GM12878 (cell line): ENCODE results near the gene CHRNG. TPM values are rescaled to one million over a fixed set of nuclear protein-coding genes. Genes with fewer than 3 reads are reported as not detected.

ENCODE experiments used
- ATAC-seq: fragments of 200-7000 bp; cut with Tn5 transposase; 3 replicates; pipeline ENCODE4 v1.9.1; 2020; ENCODE audit warnings: mild to moderate bottlenecking, moderate library complexity
- BruUV-seq: library from RNA; stranded (reverse); fragments of 400-500 nt; replicated peaks from 2 replicates; lab custom pipeline; 2021; lab: Mats Ljungman, UMichigan
- CTCF ChIA-PET: fragments of 300-600 bp; sonication (Branson Sonifier 250); formaldehyde crosslinking; extraction: SDS; loops from one replicate; lab custom pipeline; 2021; ENCODE audit warnings: inconsistent platforms; lab: Yijun Ruan, JAX
- POLR2A ChIA-PET: fragments of 350-600 bp; formaldehyde crosslinking; extraction: SDS; loops from one replicate; lab custom pipeline; 2021; ENCODE audit warnings: inconsistent platforms; lab: Charles Lee
- RAD21 ChIA-PET: fragments of 300-600 bp; sonication (Branson Sonifier 250); formaldehyde crosslinking; loops from one replicate; lab custom pipeline; 2023; ENCODE audit warnings: antibody characterized with exemption; ENCODE audit not compliant: unreplicated experiment; lab: Charles Lee
- SMC1A ChIA-PET: fragments of 300-600 bp; sonication (Branson Sonifier 250); formaldehyde crosslinking; loops from one replicate; lab custom pipeline; 2023; ENCODE audit not compliant: unreplicated experiment, uncharacterized antibody; lab: Charles Lee
- DNase-seq: peaks from one replicate; pipeline ENCODE4 v3.0.0-alpha.2; 2011; ENCODE audit warnings: low read depth, low spot score
- FAIRE-seq: peaks from 3 replicates; lab custom pipeline; 2011; peaks lifted over from hg19 to GRCh38; lab: Jason Lieb, UNC
- H2AFZ ChIP-seq: 2 replicates; pipeline ENCODE4 v1.6.0; 2011; ENCODE audit warnings: low read depth, low read length, control low read depth; ENCODE audit not compliant: control insufficient read depth
- H3K27ac ChIP-seq: 2 replicates; pipeline ENCODE4 v1.5.1; 2011; ENCODE audit warnings: control low read depth; ENCODE audit not compliant: control insufficient read depth, insufficient read depth
- H3K27me3 ChIP-seq, 2 experiments: replicated peaks in 1 of 2; 2 replicates each; pipeline versions ENCODE4 v1.6.0 to v1.6.1; 2011; ENCODE audit warnings: low read length in 1 of 2; ENCODE audit not compliant: control insufficient read depth in 2 of 2, insufficient read depth in 2 of 2
- H3K36me3 ChIP-seq, 2 experiments: 2 replicates each; pipeline ENCODE4 v1.5.1; 2011; ENCODE audit warnings: low read length in 1 of 2; ENCODE audit not compliant: control insufficient read depth in 2 of 2, insufficient read depth in 2 of 2
- H3K4me1 ChIP-seq: 2 replicates; pipeline ENCODE4 v1.6.1; 2011; ENCODE audit warnings: mild to moderate bottlenecking, low read length, moderate library complexity, mixed read lengths; ENCODE audit not compliant: control insufficient read depth, insufficient read depth
- H3K4me2 ChIP-seq: 2 replicates; pipeline ENCODE4 v1.6.0; 2011; ENCODE audit warnings: control low read depth; ENCODE audit not compliant: control insufficient read depth, insufficient read depth
- H3K4me3 ChIP-seq: fragments of 200-600 bp; sonication (generic); 2 replicates; pipeline ENCODE4 v1.5.1; 2016
- H3K79me2 ChIP-seq: 2 replicates; pipeline ENCODE4 v1.6.0; 2011; ENCODE audit warnings: low read length; ENCODE audit not compliant: control insufficient read depth, insufficient read depth
- H3K9ac ChIP-seq: 2 replicates; pipeline ENCODE4 v1.8.0; 2011; ENCODE audit warnings: low read length, control low read depth, mixed read lengths; ENCODE audit not compliant: control insufficient read depth, insufficient read depth
- H3K9me3 ChIP-seq: replicated peaks from 3 replicates; pipeline ENCODE4 v1.5.1; 2011; ENCODE audit warnings: mild to moderate bottlenecking, low read length; ENCODE audit not compliant: control insufficient read depth, insufficient read depth
- H4K20me1 ChIP-seq: 2 replicates; pipeline ENCODE4 v1.6.0; 2011; ENCODE audit not compliant: control insufficient read depth, insufficient read depth
- CREM ChIP-seq: IDR thresholded peaks from 2 replicates; pipeline ENCODE4 v1.6.1; 2014; ENCODE audit warnings: antibody characterized with exemption, low read depth
- CUX1 ChIP-seq: IDR thresholded peaks from 2 replicates; pipeline ENCODE4 v1.6.1; 2012; ENCODE audit warnings: improper control_type of control experiment, low read depth, low read length; ENCODE audit not compliant: insufficient replicate concordance
- KAT2A ChIP-seq: conservative IDR thresholded peaks from 2 replicates; pipeline ENCODE4 v1.6.1; 2011; ENCODE audit warnings: low read depth, low read length; ENCODE audit not compliant: control insufficient read depth
- LARP7 ChIP-seq: fragments of 450-650 bp; IDR thresholded peaks from 2 replicates; pipeline ENCODE4 v1.6.1; 2017; ENCODE audit warnings: mild to moderate bottlenecking
- MXI1 ChIP-seq: fragments of 150-350 bp; IDR thresholded peaks from 2 replicates; pipeline ENCODE4 v1.6.1; 2011; ENCODE audit warnings: low read depth, mild to moderate bottlenecking, inconsistent platforms, low read length, improper control_type of control experiment
- MYC ChIP-seq: IDR thresholded peaks from 2 replicates; pipeline ENCODE4 v1.6.1; 2011; ENCODE audit warnings: mild to moderate bottlenecking, low read length, moderate library complexity, inconsistent platforms; ENCODE audit not compliant: insufficient read depth, insufficient replicate concordance, insufficient read length, severe bottlenecking
- RBBP5 ChIP-seq: fragments of 200-600 bp; sonication (generic); conservative IDR thresholded peaks from 2 replicates; pipeline ENCODE4 v1.6.1; 2016
- RCOR1 ChIP-seq: conservative IDR thresholded peaks from 2 replicates; pipeline ENCODE4 v1.6.1; 2012; ENCODE audit warnings: low read depth, low read length, improper control_type of control experiment
- SMAD5 ChIP-seq: IDR thresholded peaks from 2 replicates; pipeline ENCODE4 v1.6.1; 2016; ENCODE audit warnings: antibody characterized with exemption, low read depth
- WGBS: methylation state at CpG from one replicate; pipeline ENCODE4 v1.1.6; 2016; ENCODE audit warnings: low lambda C conversion rate; ENCODE audit not compliant: insufficient replicate concordance, insufficient coverage; ENCODE audit errors: missing lambda C conversion rate; 5-methylcytosine and 5-hydroxymethylcytosine counted together
- in situ Hi-C: fragments of 300-500 bp; cut with MboI; formaldehyde crosslinking; loops from 9 replicates; pipeline ENCODE4 v1.14.3; 2018; ENCODE audit warnings: mixed read lengths
- intact Hi-C: fragments of 100-400 bp; cut with micrococcal nuclease; formaldehyde crosslinking; loops from one replicate; pipeline ENCODE4 v1.14.2; 2022; ENCODE audit not compliant: unreplicated experiment
- polyA plus RNA-seq, 11 experiments: library from polyadenylated mRNA; depleted of rRNA in 4 of 11; unstranded in 6 of 11; stranded (reverse) in 5 of 11; fragments of >200 nt; fragmentation: Nextera tagmentation in 4 of 11; fragmentation: Illumina TruSeq in 1 of 11; extraction: Ambion mirVana in 4 of 11; extraction: Trizol in 1 of 11; gene quantifications; 1 replicate in 1 of 11; 2 replicates in 10 of 11; pipeline versions ENCODE4 v1.2.1 to v1.2.3, GENCODE V29; 2011 to 2016; ENCODE audit warnings: inconsistent platforms in 2 of 11, missing spikeins in 2 of 11, low read depth in 1 of 11
- total RNA-seq, 4 experiments: library from RNA; depleted of rRNA in 3 of 4; stranded (reverse); fragments of >200 nt in 3 of 4; fragmentation: Illumina TruSeq in 1 of 4; extraction: Trizol in 1 of 4; gene quantifications; 2 replicates each; pipeline versions ENCODE4 v1.2.1 to v1.2.3, GENCODE V29; 2013 to 2021

The CHRNG gene
- total and polyA plus RNA-seq, 10 of the 15 experiments (the other 5 are each of a cell fraction or from before 2014, with no cell fraction given), result 0.17 TPM; not detected in 9

- H3K27me3 ChIP-seq, result peaks cover 0 to 6% of the 10 kb centered on the region in 2 experiments; a peak in 3 of 4 replicates
- no peak overlapping the region for H3K4me2 ChIP-seq
- 46% methylated on average over 9 of the region's 13 CpGs for WGBS
- ChIA-PET POLR2A (interaction anchor here (0.6 kb wide), 1 partner anchor 404 kb away, joined by 6 read pairs; no protein-coding TSS in a partner anchor), SMC1A (no interaction called here), RAD21 (no interaction called here), CTCF (no interaction called here)
- no peak overlapping the region for H3K27ac ChIP-seq
- in situ Hi-C loops, result no loop called here
- no peak for ATAC-seq
- FAIRE-seq, result no peak
- H2AFZ ChIP-seq, result no peak overlapping the region
- H3K36me3 ChIP-seq, result no peaks in the 10 kb centered on the region
- no peak for TF ChIP-seq CREM
- no peak for TF ChIP-seq SMAD5
- no peak for TF ChIP-seq LARP7
- TF ChIP-seq MYC, result no peak
- no peak for TF ChIP-seq CUX1
- no peak for TF ChIP-seq KAT2A
- TF ChIP-seq MXI1, result no peak
- TF ChIP-seq RCOR1, result no peak
- no peak for TF ChIP-seq RBBP5
- no peak overlapping the region for H3K4me3 ChIP-seq
- no peaks in the 10 kb centered on the region for H3K79me2 ChIP-seq
- H3K9me3 ChIP-seq, result no peaks in the 10 kb centered on the region
- H3K9ac ChIP-seq, result no peak overlapping the region
- BruUV-seq, result no TSS peak
- no peaks in the 10 kb centered on the region for H3K4me1 ChIP-seq
- no peaks in the 10 kb centered on the region for H4K20me1 ChIP-seq
- intact Hi-C loops, result no loop called here
- no peak for DNase-seq
These were observed 42.1 kb upstream of the CHRNG start for GRCh38 chr2:232497348-232497747.
